Thyroid gland (tissue), 4 donors: Measurements from ENCODE around the gene DIAPH1. TPM values are rescaled to one million over a fixed set of nuclear protein-coding genes. Genes with fewer than 3 reads are reported as not detected.

Experiments
- DNase-seq, 2 donors: peaks; one replicate each; pipeline ENCODE4 v3.0.0-alpha.2; 2019
- H3K27ac ChIP-seq, 3 donors: fragments of 200-600 bp; sonication (generic); 1 replicate in 2 of 3; 2 replicates in 1 of 3; pipeline ENCODE4 v1.5.1; 2016 to 2019; ENCODE audit warnings: mild to moderate bottlenecking in 1 of 3, moderate library complexity in 1 of 3
- H3K27me3 ChIP-seq: fragments of 200-600 bp; sonication (generic); one replicate; pipeline ENCODE4 v1.5.1; 2019
- H3K36me3 ChIP-seq, 2 donors: fragments of 200-600 bp; sonication (generic); one replicate each; pipeline ENCODE4 v1.5.1; 2016 to 2019
- H3K4me1 ChIP-seq, 2 donors: fragments of 200-600 bp; sonication (generic); one replicate each; pipeline ENCODE4 v1.5.1; 2017 to 2019
- H3K4me3 ChIP-seq, 3 donors: fragments of 200-600 bp; sonication (generic); replicated peaks in 1 of 3; 1 replicate in 2 of 3; 2 replicates in 1 of 3; pipeline ENCODE4 v1.5.1; 2016; ENCODE audit warnings: mild to moderate bottlenecking in 1 of 3
- H3K9me3 ChIP-seq: fragments of 200-600 bp; sonication (generic); one replicate; pipeline ENCODE4 v1.5.1; 2017
- POLR2A ChIP-seq, 2 donors: fragments of 450-650 bp; IDR thresholded peaks; one replicate each; pipeline ENCODE4 v1.6.1; 2017; ENCODE audit warnings: antibody characterized with exemption in 2 of 2, mild to moderate bottlenecking in 2 of 2, moderate library complexity in 1 of 2
- WGBS, 2 donors: methylation state at CpG; one replicate each; pipeline ENCODE4 v1.1.5; 2017; 5-methylcytosine and 5-hydroxymethylcytosine counted together
- intact Hi-C: fragments of 100-400 bp; cut with DNase I; formaldehyde crosslinking; loops from one replicate; pipeline ENCODE4 v1.15.1; 2023
- total RNA-seq, 4 donors: library from RNA; depleted of rRNA; stranded (reverse); fragments of >200 nt; gene quantifications; one replicate each; pipeline ENCODE4 v1.2.3, GENCODE V29; 2016
- TF ChIP-seq, protein P1 (sequence below), 6 experiments: fragments of 200-600 bp in 3 of 6; fragments of 450-650 bp in 3 of 6; sonication (generic) in 3 of 6; IDR thresholded peaks; one replicate each; pipeline ENCODE4 v1.5.1; 2016 to 2019; ENCODE audit warnings: antibody characterized with exemption in 6 of 6, mild to moderate bottlenecking in 2 of 6, inconsistent platforms in 1 of 6, moderate library complexity in 1 of 6

The DIAPH1 gene
- total RNA-seq, 4 donors from 2014 or later: 82.1 to 103 (median 89.7) TPM

DNA sequence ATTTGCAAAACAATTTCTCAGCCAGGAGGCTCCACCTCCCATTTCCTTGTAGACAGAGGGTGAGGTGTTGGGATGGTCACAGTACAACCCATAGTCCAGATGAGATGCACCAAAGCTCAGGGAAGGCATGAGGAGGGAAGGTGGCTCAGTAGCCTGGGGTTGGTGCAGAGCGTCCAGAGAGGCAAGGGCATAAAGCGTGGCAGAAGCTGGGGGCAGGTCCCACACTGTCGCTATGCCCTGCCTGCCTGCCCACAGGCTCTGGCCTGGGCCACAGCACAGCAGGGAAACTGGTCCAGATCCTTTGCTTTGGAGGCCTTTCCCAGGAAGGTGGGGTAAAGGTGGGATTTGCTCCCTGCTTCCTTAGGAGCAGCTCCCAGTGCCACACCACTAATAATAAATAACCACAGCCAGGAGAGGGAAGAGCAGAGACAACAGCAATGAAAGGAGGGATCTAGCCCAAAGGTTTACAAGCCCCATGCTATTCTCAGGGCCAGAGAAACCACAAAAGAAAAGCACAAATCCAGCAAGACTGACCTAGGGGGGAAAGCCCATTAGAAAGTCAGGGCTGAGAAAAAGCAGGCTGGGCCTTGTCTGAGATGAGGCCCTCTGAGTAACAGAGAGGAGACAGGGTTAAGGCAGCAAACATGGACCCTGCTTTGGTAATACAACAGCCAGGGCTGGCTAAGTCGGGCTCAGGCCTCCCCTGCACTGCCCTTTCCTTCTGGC, 102.7 kb downstream of the DIAPH1 start:
- intact Hi-C loops: loop anchor here (5.0 kb wide), 1 partner anchor 39 kb away; the partner anchor contains the start of gene PCDHGC3

DNA sequence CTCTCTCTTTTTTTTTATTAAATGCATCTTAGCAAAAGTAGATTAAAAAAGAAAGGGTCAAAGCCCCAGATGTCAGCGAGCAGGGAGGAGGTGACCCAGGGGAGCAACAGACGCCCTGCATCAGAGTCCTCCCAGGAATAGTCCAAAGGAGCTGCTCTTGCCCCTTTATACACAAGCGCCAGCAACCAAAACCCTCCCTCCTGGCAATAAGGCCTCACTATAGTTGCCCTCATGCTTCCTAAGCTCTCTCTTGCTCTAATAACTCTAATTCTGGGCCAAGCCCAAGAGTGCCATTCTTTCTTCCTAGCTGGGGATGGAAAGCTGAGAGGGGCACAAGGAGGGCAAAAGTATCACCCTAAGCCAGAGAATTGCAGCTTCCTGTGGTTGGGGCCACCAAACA, 103.7 kb downstream of the DIAPH1 start:
- Histone ChIP-seq H3K36me3 (peaks cover 9 to 13% of the 10 kb centered on the region in 2 donors), H3K4me3 (no peak overlapping the region), H3K4me1 (peaks cover 14 to 37% of the 10 kb centered on the region in 2 donors), H3K27ac (no peak overlapping the region), H3K27me3 (no peaks in the 10 kb centered on the region), H3K9me3 (no peaks in the 10 kb centered on the region)
- TF ChIP-seq, protein P1, sequence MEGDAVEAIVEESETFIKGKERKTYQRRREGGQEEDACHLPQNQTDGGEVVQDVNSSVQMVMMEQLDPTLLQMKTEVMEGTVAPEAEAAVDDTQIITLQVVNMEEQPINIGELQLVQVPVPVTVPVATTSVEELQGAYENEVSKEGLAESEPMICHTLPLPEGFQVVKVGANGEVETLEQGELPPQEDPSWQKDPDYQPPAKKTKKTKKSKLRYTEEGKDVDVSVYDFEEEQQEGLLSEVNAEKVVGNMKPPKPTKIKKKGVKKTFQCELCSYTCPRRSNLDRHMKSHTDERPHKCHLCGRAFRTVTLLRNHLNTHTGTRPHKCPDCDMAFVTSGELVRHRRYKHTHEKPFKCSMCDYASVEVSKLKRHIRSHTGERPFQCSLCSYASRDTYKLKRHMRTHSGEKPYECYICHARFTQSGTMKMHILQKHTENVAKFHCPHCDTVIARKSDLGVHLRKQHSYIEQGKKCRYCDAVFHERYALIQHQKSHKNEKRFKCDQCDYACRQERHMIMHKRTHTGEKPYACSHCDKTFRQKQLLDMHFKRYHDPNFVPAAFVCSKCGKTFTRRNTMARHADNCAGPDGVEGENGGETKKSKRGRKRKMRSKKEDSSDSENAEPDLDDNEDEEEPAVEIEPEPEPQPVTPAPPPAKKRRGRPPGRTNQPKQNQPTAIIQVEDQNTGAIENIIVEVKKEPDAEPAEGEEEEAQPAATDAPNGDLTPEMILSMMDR (IDR thresholded peaks at IDR 0.05): no peak
- TF ChIP-seq POLR2A (IDR thresholded peaks at IDR 0.05): no peak
- intact Hi-C loops: loop anchor here (5.0 kb wide), 1 partner anchor 38 kb away; the partner anchor contains the start of gene PCDHGC3
- 82 to 90% methylated on average over 3 of the region's 3 CpGs for WGBS, 2 donors
- no peak for DNase-seq

More for the DNA sequence above, 102.7 kb downstream of the DIAPH1 start:
- DNase-seq: no peak
- Histone ChIP-seq H3K4me1 (peaks cover 14 to 41% of the 10 kb centered on the region in 2 donors), H3K9me3 (no peaks in the 10 kb centered on the region), H3K4me3 (no peak overlapping the region), H3K27ac (peak overlapping the region in 1 of 3 donors; percentile 25), H3K27me3 (no peaks in the 10 kb centered on the region), H3K36me3 (peaks cover 9 to 13% of the 10 kb centered on the region in 2 donors)
- WGBS, 2 donors: 85 to 100% methylated on average over 3 to 4 of the region's 4 CpGs
- TF ChIP-seq, protein P1 (IDR thresholded peaks at IDR 0.05): no peak
- TF ChIP-seq POLR2A (IDR thresholded peaks at IDR 0.05): no peak

DNA sequence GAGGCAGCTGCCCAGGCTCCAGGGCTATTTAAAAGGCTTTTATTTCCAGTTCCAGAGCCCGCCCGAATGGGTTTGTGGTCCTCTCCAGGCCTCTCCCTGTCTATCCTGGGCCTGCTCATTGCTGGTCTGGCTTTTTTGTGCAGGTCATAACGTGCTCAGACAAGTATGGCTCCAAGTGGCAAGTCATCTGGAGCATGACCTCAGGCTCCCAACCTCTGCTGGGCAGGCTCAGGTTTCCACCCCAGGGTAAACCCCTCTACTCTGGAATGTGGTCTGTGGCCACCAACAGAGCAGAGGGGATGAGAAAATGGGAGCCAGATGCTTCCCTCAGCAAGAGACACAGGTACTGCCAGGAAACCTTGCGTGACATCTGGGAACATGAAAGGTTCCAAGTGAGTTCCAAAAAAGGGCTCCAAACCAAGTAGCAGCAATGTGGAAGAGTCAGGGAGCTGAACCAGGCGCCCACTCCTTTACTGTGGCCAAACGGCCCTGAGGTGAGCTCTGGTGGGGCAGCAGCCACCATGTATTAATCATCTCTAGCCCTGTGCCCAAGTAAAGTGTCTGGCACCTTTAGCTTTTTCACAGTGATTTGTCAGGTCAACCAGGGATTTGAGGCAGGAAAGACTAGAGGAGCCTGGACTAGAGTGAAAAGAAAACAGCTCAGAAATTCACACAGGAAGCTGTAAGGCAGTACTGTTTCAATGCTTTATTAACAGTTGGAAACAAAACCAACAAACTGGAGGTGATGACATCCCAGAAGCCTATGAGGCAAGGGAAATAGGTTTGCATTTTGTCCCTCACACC, 104.3 kb downstream of the DIAPH1 start:
- Histone ChIP-seq H3K36me3 (peaks cover 9 to 13% of the 10 kb centered on the region in 2 donors), H3K4me1 (peaks cover 14 to 37% of the 10 kb centered on the region in 2 donors), H3K4me3 (peak overlapping the region in 1 of 3 donors; percentile 47), H3K27me3 (no peaks in the 10 kb centered on the region), H3K27ac (peak overlapping the region; percentile 49 to 91 (median 70)), H3K9me3 (no peaks in the 10 kb centered on the region)
- 58 to 64% methylated on average over 4 to 6 of the region's 6 CpGs for WGBS, 2 donors
- no peak for TF ChIP-seq POLR2A (IDR thresholded peaks at IDR 0.05)
- TF ChIP-seq, protein P1 (IDR thresholded peaks at IDR 0.05): no peak
- intact Hi-C loops: loop anchor here (5.0 kb wide), 1 partner anchor 37 kb away; the partner anchor contains the start of gene PCDHGC3
- peak; percentile 21 to 24 for DNase-seq

DNA sequence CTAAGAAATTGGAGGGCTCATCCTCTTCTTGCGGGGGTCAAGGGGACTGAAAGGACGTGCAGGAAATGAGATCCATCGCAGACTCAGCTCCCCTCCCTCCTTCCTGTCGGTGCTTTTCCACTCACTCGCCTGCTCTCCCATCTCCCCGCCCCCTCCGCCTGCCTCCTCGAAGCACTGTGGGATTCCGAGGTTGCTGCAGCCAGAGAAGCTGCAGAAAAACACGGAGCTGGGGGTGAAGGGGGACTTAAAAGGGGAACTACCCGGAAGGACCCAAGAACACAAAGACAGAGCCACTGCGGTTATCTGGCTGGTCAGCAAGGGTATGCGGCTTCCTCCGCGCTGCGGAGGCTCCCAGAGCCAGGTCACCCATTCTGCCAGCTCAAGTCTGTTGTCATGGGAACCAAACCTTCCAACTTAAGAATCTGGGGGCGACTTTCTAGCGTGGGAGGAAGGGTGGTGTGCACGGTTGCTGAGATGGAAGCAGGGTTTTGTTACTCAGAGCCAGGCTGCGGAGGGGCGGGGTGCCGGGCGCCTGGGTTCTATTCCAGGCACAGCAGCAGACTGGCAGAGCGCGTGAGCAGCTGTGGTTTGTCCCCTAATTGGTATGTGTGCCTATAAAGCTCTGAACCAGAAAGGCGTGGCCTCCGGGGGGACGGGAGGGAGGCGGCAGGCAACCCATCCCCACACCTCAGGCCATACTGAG, 105.0 kb downstream of the DIAPH1 start:
- TF ChIP-seq POLR2A (IDR thresholded peaks at IDR 0.05): peak in 1 of 2 donors; percentile 41
- TF ChIP-seq, protein P1 (IDR thresholded peaks at IDR 0.05): no peak
- peaks cover 9 to 13% of the 10 kb centered on the region in 2 donors for H3K36me3 ChIP-seq
- H3K27me3 ChIP-seq: no peaks in the 10 kb centered on the region
- peak; percentile 72 to 77 for DNase-seq
- H3K9me3 ChIP-seq: no peaks in the 10 kb centered on the region
- WGBS, 2 donors: 13 to 23% methylated on average over 23 to 29 of the region's 29 CpGs
- peak overlapping the region; percentile 49 to 91 (median 70) for H3K27ac ChIP-seq
- H3K4me1 ChIP-seq: peaks cover 22 to 44% of the 10 kb centered on the region in 2 donors
- intact Hi-C loops: no loop called here
- H3K4me3 ChIP-seq: peak overlapping the region in 2 of 3 donors; percentile 36 to 47
